WI38 (cell line): ENCODE measurements around the gene PRKD1.
A peak's percentile ranks its signal among the peaks of the same experiment; 100 is the strongest.

Source experiments
- H3K4me3 ChIP-seq: 2 replicates; pipeline ENCODE4 v1.5.1; 2011; ENCODE audit warnings: low read depth, mild to moderate bottlenecking, control low read depth, low read length
- TF ChIP-seq, protein P1 (sequence below): IDR thresholded peaks from 2 replicates; pipeline ENCODE4 v1.5.1; 2012; ENCODE audit warnings: low read depth, mild to moderate bottlenecking, control low read depth, low read length

Gene PRKD1

DNA sequence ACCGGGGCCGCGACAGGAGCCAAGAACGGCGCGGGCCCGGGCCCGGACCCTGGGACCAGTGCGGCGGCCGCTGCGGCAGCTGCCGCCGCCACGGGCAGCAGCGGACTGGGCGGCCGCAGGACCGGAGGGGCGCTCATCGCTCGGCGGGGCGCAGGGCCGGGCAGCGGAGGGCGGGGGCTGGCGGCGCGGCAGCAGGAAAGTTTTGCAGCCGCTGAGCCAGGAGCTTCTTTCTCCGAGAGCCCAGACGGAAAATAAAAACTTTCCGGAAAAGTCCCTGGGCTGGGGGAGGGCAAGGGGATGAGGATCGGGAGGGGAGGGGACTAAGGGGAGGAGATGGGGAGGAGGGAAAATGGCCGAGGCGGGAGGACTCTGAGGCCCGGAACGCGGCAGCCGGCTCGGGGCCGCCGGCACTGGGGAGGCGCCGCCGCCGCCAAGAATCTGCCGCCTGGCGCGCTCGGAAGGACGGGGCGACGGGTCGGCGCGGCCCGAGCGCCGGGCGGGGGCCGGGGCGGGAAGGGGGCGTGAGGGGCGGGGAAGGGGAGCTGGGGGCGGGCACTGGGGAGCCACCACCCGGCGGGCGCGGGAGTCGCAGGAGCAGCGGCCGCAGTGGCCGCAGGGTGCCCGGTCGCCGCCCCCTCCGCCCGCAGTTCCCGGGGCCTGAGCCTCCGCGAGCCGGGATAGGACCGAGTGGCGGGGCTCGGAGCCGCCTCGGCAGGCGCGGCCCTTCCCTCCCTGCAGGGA, at the start of gene PRKD1:
PRKD1 (minus strand) TSS at position 472 of the 741 bp plus-strand sequence.
- TF ChIP-seq, protein P1, sequence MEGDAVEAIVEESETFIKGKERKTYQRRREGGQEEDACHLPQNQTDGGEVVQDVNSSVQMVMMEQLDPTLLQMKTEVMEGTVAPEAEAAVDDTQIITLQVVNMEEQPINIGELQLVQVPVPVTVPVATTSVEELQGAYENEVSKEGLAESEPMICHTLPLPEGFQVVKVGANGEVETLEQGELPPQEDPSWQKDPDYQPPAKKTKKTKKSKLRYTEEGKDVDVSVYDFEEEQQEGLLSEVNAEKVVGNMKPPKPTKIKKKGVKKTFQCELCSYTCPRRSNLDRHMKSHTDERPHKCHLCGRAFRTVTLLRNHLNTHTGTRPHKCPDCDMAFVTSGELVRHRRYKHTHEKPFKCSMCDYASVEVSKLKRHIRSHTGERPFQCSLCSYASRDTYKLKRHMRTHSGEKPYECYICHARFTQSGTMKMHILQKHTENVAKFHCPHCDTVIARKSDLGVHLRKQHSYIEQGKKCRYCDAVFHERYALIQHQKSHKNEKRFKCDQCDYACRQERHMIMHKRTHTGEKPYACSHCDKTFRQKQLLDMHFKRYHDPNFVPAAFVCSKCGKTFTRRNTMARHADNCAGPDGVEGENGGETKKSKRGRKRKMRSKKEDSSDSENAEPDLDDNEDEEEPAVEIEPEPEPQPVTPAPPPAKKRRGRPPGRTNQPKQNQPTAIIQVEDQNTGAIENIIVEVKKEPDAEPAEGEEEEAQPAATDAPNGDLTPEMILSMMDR: no peak
- H3K4me3 ChIP-seq: peak within 1 kb of the TSS; percentile 95

DNA sequence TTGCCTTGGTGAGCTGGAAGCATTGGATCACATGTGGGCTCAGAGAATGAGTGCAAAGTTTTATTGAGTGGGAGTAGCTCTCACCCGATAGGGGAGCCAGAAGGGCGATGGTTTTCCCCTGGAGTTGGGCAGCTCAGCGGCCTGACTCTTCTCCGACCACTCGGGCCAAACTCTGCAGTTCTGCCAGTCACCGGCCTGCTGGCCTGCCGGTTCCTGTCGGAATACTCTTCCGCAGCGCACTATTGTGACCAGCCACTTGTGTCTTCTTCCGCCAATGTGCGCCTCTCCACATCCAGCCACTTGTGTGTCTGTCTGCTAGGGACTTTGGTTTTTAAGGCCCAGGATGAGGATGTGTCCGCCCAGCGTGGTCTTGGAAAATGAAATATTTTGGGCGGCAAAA, 43.5 kb upstream of the PRKD1 start:
- TF ChIP-seq, protein P1: no peak
- H3K4me3 ChIP-seq: no peak overlapping the region

DNA sequence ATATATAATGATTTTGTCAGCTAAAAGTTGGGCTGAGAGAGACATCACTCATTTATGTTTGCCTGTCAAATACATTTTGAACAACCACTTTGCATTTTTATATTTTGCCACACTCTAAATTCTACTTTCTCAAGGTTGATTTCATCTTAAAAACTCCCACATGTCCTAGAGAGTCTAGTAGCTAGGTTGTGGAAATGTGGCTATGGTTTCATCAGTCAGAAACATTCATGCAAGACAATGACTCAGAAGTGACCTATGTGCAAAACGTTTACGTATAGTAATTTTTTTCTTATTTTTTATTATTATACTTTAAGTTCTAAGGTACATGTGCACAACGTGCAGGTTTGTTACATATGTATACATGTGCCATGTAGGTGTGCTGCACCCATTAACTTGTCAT, 27.4 kb upstream of the PRKD1 start:
- TF ChIP-seq, protein P1: no peak
- H3K4me3 ChIP-seq: no peak overlapping the region

DNA sequence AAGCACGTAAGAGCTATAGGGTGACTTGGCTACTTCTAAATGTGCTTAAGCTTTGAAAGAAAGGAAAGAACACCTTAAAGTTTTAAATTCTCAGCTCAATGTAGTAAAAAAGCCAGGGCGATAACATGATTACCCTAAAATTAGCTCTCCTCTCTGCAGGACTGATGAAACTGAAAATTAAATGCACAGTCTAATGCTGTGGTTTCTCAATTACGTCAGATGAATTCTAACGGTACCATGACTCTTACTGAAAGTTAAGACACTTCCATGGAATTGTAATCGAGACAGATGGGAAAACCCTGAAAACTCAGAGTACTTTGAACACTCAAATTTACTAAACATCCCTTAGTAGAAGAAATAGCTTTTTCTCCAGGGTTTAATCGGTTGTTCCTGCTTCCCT, 25.9 kb upstream of the PRKD1 start:
- H3K4me3 ChIP-seq: no peak overlapping the region

DNA sequence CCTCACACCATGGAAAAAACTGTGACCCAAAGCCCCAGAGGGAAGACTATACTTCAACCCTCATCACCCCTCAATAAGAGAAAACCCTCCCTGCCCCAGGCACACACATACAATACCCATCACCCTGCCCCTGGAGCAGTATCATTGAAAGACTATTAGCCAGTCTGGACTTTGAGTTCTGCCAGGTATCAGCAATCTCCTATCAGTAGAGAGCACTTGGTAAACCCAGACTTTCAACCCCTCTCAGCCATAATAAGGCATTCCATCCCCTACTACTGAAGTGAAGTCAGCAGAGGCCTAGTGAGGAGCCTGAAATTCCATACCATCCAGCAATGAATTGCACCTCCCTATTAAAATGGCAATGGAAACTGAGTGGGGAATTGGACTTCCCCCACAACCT, 16.4 kb upstream of the PRKD1 start:
- no peak overlapping the region for H3K4me3 ChIP-seq
- TF ChIP-seq, protein P1: no peak

More for the DNA sequence above, 25.9 kb upstream of the PRKD1 start:
- TF ChIP-seq, protein P1: no peak

DNA sequence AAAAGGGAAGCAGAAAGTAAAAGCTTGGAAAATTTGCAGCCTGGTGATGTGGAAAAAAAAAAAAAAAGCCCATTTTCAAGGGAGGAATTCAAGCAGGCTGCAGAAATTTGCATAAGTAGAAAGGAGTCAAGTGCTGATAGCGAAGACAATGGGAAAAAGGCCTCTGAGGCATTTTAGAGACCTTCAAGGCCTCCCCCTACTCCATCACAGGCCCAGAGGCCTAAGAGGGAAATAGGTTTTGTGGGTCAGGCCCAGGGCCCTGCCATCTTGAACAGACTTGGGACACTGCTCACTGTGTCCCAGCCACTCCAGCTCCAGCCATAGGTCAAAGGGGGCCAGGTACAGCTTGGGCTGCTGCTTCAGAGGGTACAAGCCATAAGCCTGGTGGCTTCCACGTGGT, 13.8 kb upstream of the PRKD1 start:
- no peak overlapping the region for H3K4me3 ChIP-seq
- TF ChIP-seq, protein P1: no peak

DNA sequence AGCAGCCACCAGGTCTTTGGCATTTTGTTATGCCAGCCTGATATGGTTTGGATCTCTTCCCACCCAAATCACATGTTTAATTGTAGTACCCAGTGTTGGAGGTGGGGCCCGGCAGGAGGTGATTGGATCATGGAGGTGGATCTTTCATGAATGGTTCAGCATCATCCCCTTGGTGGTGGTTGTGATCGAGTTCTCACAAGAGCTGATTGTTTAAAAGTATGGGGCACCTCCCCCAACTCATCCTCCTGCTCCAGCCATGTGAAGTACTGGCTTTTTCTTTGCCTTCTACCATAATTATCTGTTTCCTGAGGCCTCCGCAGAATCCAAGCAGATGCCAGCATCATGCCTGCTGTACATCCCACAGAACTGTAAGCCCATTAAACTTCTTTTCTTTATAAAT, 12.8 kb upstream of the PRKD1 start:
- no peak overlapping the region for H3K4me3 ChIP-seq

More for the DNA sequence above, 12.8 kb upstream of the PRKD1 start:
- TF ChIP-seq, protein P1: no peak
